Transverse colon (tissue), 4 donors: ENCODE results near the gene LILRB1. TPM values are rescaled to one million over a fixed set of nuclear protein-coding genes. Genes with fewer than 3 reads are reported as not detected.

Source experiments
- DNase-seq: peaks from one replicate; pipeline ENCODE4 v3.0.0-alpha.2; 2019
- H3K27ac ChIP-seq, 4 donors: fragments of 200-600 bp; sonication (generic); 2 replicates each; pipeline ENCODE4 v1.5.1; 2016 to 2018; ENCODE audit warnings: inconsistent platforms in 4 of 4
- H3K27me3 ChIP-seq: fragments of 200-600 bp; sonication (generic); 2 replicates; pipeline ENCODE4 v1.5.1; 2017; ENCODE audit warnings: inconsistent platforms
- H3K36me3 ChIP-seq, 4 donors: fragments of 200-600 bp; sonication (generic); 2 replicates each; pipeline ENCODE4 v1.5.1; 2017 to 2019; ENCODE audit warnings: inconsistent platforms in 4 of 4
- H3K4me1 ChIP-seq, 4 donors: fragments of 200-600 bp; sonication (generic); 2 replicates each; pipeline ENCODE4 v1.5.1; 2017 to 2020; ENCODE audit warnings: inconsistent platforms in 4 of 4
- H3K4me3 ChIP-seq, 4 donors: fragments of 200-600 bp; sonication (generic); 1 replicate in 1 of 4; 2 replicates in 3 of 4; pipeline versions ENCODE4 v1.5.1 to v1.6.1; 2017 to 2019; ENCODE audit warnings: inconsistent platforms in 4 of 4
- H3K9me3 ChIP-seq, 2 donors: fragments of 200-600 bp; sonication (generic); 2 replicates each; pipeline ENCODE4 v1.5.1; 2017 to 2019; ENCODE audit warnings: inconsistent platforms in 2 of 2
- EP300 ChIP-seq: sonication (generic); formaldehyde crosslinking; IDR thresholded peaks from one replicate; pipeline ENCODE4 v1.6.1; 2017; ENCODE audit warnings: antibody characterized with exemption, low read depth
- POLR2A ChIP-seq: fragments of 450-650 bp; IDR thresholded peaks from one replicate; pipeline ENCODE4 v1.6.1; 2016; ENCODE audit warnings: antibody characterized with exemption, mild to moderate bottlenecking, moderate library complexity
- POLR2AphosphoS5 ChIP-seq, 3 donors: sonication (generic); formaldehyde crosslinking; IDR thresholded peaks; one replicate each; pipeline ENCODE4 v1.6.1; 2016; ENCODE audit warnings: antibody characterized with exemption in 3 of 3
- WGBS, 2 donors: methylation state at CpG; one replicate each; pipeline ENCODE4 v1.1.5; 2018; ENCODE audit warnings: low coverage in 1 of 2; 5-methylcytosine and 5-hydroxymethylcytosine counted together
- in situ Hi-C, 4 donors: fragments of 200-750 bp; cut with MboI; loops; one replicate each; pipeline versions ENCODE4 v1.15.0 to v1.15.1; 2017; ENCODE audit warnings: low sequenced_read_pairs in 3 of 4, low pct_ligation_motif_present in 1 of 4, low pct_unique_long_range_greater_than_20kb in 1 of 4
- intact Hi-C: fragments of 100-400 bp; cut with DNase I; formaldehyde crosslinking; loops from one replicate; pipeline ENCODE4 v1.15.1; 2023; ENCODE audit warnings: low total_unique reads
- total RNA-seq, 4 donors: library from RNA; depleted of rRNA; stranded (reverse); fragments of >200 nt; gene quantifications; one replicate each; pipeline ENCODE4 v1.1.0, GENCODE V29; 2016
- TF ChIP-seq, protein P1 (sequence below), 5 experiments: fragments of 200-600 bp in 3 of 5; fragments of 450-650 bp in 2 of 5; sonication (generic) in 3 of 5; IDR thresholded peaks; 1 replicate in 2 of 5; 2 replicates in 3 of 5; pipeline ENCODE4 v1.5.1; 2016 to 2017; ENCODE audit warnings: antibody characterized with exemption in 5 of 5, inconsistent platforms in 3 of 5, mild to moderate bottlenecking in 2 of 5, moderate library complexity in 1 of 5

The LILRB1 gene
- total RNA-seq, 4 donors from 2014 or later: 0.96 to 5.1 TPM; not detected in 2

DNA sequence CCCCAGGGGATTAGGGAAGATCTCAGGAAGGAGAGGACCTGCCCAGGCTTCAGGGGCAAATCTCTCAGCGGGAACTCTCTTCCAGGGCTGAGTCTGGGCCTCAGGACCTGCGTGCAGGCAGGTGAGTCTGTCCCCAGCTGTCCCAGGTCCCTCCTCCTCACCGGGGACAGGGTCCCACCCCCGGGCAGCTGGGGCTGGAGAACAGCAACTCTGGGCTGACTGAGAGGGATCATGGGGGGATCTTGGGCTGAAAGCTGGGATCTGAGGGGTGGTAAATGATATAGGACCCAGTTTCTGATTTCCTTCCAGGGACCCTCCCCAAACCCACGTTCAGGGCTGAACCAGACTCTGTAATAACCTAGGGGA lies 22.5 kb upstream of the LILRB1 start:
- Histone ChIP-seq H3K4me3 (no peak overlapping the region), H3K36me3 (no peaks in the 10 kb centered on the region), H3K27ac (no peak overlapping the region), H3K9me3 (peaks cover 3 to 7% of the 10 kb centered on the region in 2 donors), H3K27me3 (no peaks in the 10 kb centered on the region), H3K4me1 (no peaks in the 10 kb centered on the region)
- DNase-seq: no peak
- intact Hi-C loops: no loop called here
- 78% methylated on average over 4 of the region's 5 CpGs; no CpG with 5 or more reads in 1 of the 2 donors for WGBS, 2 donors
- in situ Hi-C loops: no loop called here
- TF ChIP-seq EP300: no peak
- no peak for TF ChIP-seq POLR2AphosphoS5 (IDR thresholded peaks at IDR 0.05)
- TF ChIP-seq, protein P1, sequence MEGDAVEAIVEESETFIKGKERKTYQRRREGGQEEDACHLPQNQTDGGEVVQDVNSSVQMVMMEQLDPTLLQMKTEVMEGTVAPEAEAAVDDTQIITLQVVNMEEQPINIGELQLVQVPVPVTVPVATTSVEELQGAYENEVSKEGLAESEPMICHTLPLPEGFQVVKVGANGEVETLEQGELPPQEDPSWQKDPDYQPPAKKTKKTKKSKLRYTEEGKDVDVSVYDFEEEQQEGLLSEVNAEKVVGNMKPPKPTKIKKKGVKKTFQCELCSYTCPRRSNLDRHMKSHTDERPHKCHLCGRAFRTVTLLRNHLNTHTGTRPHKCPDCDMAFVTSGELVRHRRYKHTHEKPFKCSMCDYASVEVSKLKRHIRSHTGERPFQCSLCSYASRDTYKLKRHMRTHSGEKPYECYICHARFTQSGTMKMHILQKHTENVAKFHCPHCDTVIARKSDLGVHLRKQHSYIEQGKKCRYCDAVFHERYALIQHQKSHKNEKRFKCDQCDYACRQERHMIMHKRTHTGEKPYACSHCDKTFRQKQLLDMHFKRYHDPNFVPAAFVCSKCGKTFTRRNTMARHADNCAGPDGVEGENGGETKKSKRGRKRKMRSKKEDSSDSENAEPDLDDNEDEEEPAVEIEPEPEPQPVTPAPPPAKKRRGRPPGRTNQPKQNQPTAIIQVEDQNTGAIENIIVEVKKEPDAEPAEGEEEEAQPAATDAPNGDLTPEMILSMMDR (IDR thresholded peaks at IDR 0.05): no peak
- no peak for TF ChIP-seq POLR2A

DNA sequence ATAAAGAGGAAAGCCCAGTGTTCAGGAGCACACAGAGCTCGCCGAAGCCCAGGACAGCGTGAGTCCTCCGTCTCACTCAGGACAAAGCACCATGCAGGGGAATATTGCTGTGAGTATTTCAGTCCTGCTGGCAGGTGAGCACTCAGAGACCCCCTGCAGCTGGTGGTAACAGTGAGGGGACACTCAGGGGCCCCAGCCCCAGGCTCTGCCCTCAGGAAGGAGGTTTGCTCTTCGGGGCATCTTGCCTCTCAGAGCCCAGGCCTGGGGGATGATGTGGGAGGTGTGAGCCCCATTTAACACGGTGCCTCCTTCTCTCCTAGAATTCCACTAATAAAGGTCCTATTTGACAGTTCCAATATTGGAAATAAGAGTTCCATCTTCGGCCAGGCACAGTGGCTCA lies 22.1 kb upstream of the LILRB1 start:
- DNase-seq: no peak
- in situ Hi-C loops: no loop called here
- Histone ChIP-seq H3K9me3 (peaks cover 3 to 7% of the 10 kb centered on the region in 2 donors), H3K4me3 (no peak overlapping the region), H3K36me3 (no peaks in the 10 kb centered on the region), H3K27ac (no peak overlapping the region), H3K4me1 (no peaks in the 10 kb centered on the region), H3K27me3 (no peaks in the 10 kb centered on the region)
- TF ChIP-seq EP300: no peak
- no peak for TF ChIP-seq POLR2AphosphoS5 (IDR thresholded peaks at IDR 0.05)
- no peak for TF ChIP-seq POLR2A
- TF ChIP-seq, protein P1 (IDR thresholded peaks at IDR 0.05): no peak
- intact Hi-C loops: no loop called here
- 81% methylated on average over 7 of the region's 7 CpGs; no CpG with 5 or more reads in 1 of the 2 donors for WGBS, 2 donors

DNA sequence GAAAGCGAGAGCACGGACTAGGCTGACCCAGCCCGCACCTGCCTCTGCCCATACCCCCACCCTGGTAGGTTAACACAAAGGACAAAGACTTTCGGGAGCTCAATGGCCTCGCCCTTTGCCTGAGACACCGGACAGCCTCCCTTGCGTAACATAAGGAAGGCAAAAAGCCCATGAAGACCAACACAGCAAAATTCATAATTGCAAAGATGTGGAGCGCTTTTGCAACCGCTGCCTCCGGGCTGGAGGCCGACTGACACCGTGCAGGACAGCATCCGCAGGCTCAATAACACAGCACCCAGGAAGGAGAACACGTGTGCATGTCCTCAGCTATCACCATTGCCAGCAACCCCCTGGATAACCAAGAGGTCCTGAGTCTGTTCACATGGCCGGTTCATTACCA lies 21.5 kb upstream of the LILRB1 start:
- WGBS, 2 donors: 81% methylated on average over 15 of the region's 15 CpGs; no CpG with 5 or more reads in 1 of the 2 donors
- Histone ChIP-seq H3K4me1 (no peaks in the 10 kb centered on the region), H3K27ac (no peak overlapping the region), H3K27me3 (no peaks in the 10 kb centered on the region), H3K9me3 (peaks cover 3 to 7% of the 10 kb centered on the region in 2 donors), H3K4me3 (no peak overlapping the region), H3K36me3 (no peaks in the 10 kb centered on the region)
- intact Hi-C loops: no loop called here
- DNase-seq: no peak
- TF ChIP-seq POLR2AphosphoS5 (IDR thresholded peaks at IDR 0.05): no peak
- TF ChIP-seq POLR2A: no peak
- TF ChIP-seq, protein P1 (IDR thresholded peaks at IDR 0.05): no peak
- TF ChIP-seq EP300: no peak
- in situ Hi-C loops: no loop called here

DNA sequence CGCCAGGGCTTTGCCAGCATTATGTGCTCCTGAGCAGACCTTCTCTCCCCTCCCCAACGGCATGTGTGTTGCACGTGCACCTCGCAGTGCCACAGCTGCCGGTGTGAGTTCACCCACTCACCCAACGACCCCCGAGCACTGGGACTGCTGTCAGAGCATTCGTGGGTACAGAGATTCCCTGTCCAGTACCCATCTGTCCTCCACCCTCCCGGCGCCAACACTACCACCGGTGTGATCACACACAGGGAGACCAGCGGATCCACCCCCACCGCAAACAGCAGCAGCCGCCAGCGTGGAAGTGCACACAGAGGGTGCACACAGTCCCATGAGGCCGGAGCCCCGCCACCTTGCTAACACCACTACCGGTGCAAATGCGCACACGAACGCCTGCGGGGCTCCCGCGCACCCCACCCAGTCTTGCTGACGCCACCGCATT lies 20.9 kb upstream of the LILRB1 start:
- Histone ChIP-seq H3K9me3 (peaks cover 3 to 7% of the 10 kb centered on the region in 2 donors), H3K4me3 (no peak overlapping the region), H3K4me1 (no peaks in the 10 kb centered on the region), H3K27ac (no peak overlapping the region), H3K27me3 (no peaks in the 10 kb centered on the region), H3K36me3 (no peaks in the 10 kb centered on the region)
- WGBS, 2 donors: 93% methylated on average over 26 of the region's 26 CpGs; no CpG with 5 or more reads in 1 of the 2 donors
- in situ Hi-C loops: no loop called here
- TF ChIP-seq POLR2A (no peak), POLR2AphosphoS5 (IDR thresholded peaks at IDR 0.05) (no peak)
- TF ChIP-seq, protein P1 (IDR thresholded peaks at IDR 0.05): no peak
- intact Hi-C loops: no loop called here
- no peak for DNase-seq
